Forelimb muscle (tissue), 1 donor: ENCODE results near the gene L3MBTL2. TPM values are rescaled to one million over a fixed set of nuclear protein-coding genes. Genes with fewer than 3 reads are reported as not detected.
"Not testable (repeated sequence)": the region's sequence is repeated elsewhere in the genome, so short reads cannot be mapped to it uniquely, and the experiment has no call there.

Experiments
- DNase-seq: peaks from one replicate; pipeline ENCODE4 v3.0.0-alpha.2; 2013; ENCODE audit warnings: low read depth
- polyA plus RNA-seq: library from polyadenylated mRNA; unstranded; fragments of 120-200 nt; gene quantifications from one replicate; pipeline ENCODE4 v1.2.1, GENCODE V29; 2013; ENCODE audit not compliant: insufficient read length

L3MBTL2 gene
- 13.2 TPM for polyA plus RNA-seq

GRCh38 chr22:41204992-41205900, at the start of gene L3MBTL2:
L3MBTL2 (plus strand) TSS chr22:41205312; CDS start chr22:41205363, 51 bp downstream.
- DNase-seq = peak; percentile 83

GRCh38 chr22:41157083-41157482, 48.0 kb upstream of the L3MBTL2 start:
- DNase-seq = no peak

- no peak for DNase-seq
Measured at GRCh38 chr22:41169157-41169556, 36.0 kb upstream of the L3MBTL2 start.

- DNase-seq = no peak
Measured at GRCh38 chr22:41171996-41172395, 33.1 kb upstream of the L3MBTL2 start.

DNA sequence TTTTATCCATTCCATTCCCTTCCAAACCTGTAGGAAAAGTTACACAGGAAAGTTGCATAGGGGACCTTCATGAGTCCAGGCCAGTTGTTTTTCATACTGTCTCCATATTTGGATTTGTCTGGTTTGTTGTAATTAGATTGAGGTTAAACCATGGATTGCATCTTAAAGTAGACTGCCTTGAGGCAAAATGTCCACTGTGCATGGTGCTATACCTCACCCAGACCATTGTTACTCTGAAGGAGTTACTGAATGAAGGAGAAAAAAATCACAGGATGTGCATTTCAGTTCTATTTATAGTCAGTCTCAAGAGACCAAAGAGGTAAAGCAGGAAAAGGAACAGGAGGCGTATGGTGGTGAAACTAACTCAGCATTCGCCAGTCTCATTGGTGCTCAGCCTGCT, 29.6 kb upstream of the L3MBTL2 start:
- no peak for DNase-seq

DNA sequence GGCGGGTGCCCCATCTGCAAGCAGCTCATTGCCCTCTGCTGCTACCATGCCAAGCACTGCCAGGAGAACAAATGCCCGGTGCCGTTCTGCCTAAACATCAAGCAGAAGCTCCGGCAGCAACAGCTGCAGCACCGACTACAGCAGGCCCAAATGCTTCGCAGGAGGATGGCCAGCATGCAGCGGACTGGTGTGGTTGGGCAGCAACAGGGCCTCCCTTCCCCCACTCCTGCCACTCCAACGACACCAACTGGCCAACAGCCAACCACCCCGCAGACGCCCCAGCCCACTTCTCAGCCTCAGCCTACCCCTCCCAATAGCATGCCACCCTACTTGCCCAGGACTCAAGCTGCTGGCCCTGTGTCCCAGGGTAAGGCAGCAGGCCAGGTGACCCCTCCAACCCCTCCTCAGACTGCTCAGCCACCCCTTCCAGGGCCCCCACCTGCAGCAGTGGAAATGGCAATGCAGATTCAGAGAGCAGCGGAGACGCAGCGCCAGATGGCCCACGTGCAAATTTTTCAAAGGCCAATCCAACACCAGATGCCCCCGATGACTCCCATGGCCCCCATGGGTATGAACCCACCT, 28.0 kb upstream of the L3MBTL2 start:
- DNase-seq = no peak

DNA sequence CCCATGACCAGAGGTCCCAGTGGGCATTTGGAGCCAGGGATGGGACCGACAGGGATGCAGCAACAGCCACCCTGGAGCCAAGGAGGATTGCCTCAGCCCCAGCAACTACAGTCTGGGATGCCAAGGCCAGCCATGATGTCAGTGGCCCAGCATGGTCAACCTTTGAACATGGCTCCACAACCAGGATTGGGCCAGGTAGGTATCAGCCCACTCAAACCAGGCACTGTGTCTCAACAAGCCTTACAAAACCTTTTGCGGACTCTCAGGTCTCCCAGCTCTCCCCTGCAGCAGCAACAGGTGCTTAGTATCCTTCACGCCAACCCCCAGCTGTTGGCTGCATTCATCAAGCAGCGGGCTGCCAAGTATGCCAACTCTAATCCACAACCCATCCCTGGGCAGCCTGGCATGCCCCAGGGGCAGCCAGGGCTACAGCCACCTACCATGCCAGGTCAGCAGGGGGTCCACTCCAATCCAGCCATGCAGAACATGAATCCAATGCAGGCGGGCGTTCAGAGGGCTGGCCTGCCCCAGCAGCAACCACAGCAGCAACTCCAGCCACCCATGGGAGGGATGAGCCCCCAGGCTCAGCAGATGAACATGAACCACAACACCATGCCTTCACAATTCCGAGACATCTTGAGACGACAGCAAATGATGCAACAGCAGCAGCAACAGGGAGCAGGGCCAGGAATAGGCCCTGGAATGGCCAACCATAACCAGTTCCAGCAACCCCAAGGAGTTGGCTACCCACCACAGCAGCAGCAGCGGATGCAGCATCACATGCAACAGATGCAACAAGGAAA, 27.3 kb upstream of the L3MBTL2 start:
- no peak for DNase-seq

GRCh38 chr22:41178425-41178975, 26.6 kb upstream of the L3MBTL2 start:
- no peak for DNase-seq

- not testable (repeated sequence) for DNase-seq
Measured at GRCh38 chr22:41180362-41180761, 24.8 kb upstream of the L3MBTL2 start.

DNA sequence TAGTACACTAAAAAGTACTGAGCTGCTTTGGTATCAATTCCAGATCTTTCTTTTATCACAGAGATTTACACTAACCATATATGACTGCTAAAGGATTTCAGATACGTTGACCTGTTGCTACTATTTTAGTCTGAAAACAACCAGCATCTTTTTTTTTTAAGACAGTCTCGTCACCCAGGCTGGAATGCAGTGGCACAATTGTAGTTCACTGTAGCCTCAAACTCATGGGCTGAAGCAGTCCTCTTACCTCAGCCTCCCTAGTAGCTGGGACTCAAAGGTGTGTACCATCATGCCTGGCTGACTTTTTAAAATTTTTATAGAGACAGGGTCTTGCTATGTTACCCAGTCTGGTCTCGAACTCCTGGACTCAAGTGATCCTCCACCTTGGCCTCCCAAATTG, 24.2 kb upstream of the L3MBTL2 start:
- no peak for DNase-seq

DNA sequence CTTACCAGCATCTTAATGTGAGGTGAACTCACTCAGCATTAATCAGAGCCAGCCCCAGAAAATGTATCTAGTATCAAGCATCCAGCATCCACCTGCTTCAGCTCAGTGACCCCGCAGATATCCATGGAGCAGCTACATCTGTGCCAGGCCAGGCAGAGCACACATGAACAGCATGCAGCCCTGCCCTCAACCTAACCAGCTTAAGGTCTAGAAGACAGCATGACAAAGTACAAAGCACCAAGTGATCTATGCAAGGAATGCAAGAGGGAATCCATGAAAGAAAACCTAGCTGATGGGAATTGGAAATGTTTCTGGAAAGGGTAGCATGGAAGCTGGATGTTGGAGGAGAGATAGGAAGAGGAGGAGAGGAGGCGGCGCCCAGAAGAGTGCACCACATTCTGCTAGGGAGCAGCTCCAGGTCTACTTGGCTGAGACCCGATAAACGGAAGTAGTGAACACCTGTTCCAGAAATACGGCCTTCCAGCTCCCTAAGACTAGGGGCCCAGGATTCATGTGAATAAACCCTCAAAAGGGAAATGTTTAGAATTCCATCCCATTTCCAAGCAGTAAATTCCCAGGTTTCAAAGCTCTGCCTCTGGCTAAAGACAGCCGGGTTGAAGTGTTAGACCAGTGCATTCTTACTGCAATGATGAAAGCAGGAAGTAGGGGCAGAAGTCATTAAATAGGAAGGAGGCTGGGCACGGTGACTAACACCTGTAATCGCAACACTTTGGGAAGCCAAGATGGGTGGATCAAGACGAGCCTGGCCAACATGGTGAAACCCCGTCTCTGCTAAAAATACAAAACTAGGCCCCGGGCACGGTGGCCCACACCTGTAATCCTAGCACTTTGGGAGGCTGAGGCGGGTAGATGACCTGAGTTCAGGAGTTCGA, 23.5 kb upstream of the L3MBTL2 start:
- DNase-seq = no peak

DNA sequence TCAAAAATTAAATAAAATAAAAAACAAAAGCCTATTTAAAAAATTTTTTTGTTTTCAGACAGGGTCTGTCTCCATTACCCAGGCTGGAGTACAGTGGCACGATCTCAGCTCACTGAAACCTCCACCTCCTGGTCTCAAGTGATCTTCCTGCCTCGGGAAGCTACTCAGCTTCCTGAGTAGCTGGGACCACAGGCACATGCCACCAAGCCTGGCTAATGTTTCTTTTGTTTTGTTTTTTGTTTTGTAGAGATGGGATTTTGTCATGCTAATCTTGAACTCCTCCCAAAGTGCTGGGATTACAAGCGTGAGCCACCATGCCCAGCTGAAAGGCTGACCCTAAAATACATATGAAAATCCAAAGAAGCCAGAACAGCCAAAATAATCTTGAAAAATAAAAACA, 20.4 kb upstream of the L3MBTL2 start:
- DNase-seq = no peak

- no peak for DNase-seq
Measured at GRCh38 chr22:41191467-41191866, 13.6 kb upstream of the L3MBTL2 start.

DNA sequence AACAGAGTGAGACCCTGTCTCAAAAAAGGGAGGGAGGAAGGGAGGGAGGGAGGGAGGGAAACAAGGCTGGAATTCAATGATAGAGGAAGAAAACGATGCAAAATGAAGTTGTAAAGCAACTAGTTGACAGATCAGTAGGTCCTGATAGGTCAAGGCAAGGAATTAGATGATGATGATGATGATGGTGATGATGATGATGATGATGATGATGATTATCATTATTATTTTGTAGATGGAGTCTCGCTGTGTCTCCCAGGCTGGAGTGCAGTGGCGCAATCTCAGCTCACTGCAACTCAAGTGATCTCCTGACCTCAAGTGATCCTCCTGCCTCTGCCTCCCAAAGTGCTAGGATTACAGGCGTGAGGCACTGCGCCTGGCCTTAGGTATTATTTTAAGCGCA, 11.3 kb upstream of the L3MBTL2 start:
- no peak for DNase-seq

- DNase-seq = peak; percentile 22
Measured at GRCh38 chr22:41197038-41197972, 7.8 kb upstream of the L3MBTL2 start.

DNA sequence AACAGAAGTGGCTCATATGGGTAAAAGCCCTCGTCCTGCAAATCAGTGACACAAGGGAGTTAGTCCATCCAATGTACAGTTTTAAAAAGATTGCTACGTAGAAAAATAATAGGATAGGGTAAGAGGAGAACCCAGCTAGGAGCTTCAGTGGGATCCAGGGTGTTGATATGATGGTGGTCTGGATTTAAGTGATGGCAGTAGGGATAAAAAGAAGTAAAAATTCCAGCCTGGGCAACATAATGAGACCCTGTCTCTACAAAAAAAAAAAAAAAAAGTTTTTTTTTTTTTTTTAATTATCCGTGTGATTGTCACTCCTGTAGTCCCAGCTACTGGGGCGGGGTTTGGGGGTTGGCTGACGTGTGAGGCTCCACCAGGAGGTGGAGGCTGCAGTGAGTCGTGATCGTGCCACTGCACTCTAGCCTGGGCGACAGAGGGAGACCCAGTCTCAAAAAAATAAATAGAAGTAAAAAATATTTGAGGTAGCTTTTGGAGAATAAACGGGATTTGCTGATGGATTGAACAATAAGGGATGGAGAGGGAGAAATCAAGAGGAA, 7.0 kb upstream of the L3MBTL2 start:
- DNase-seq = no peak

- DNase-seq = no peak
Measured at GRCh38 chr22:41201141-41201540, 4.0 kb upstream of the L3MBTL2 start.

- no peak for DNase-seq
Measured at GRCh38 chr22:41203118-41203517, 2.0 kb upstream of the L3MBTL2 start.

DNA sequence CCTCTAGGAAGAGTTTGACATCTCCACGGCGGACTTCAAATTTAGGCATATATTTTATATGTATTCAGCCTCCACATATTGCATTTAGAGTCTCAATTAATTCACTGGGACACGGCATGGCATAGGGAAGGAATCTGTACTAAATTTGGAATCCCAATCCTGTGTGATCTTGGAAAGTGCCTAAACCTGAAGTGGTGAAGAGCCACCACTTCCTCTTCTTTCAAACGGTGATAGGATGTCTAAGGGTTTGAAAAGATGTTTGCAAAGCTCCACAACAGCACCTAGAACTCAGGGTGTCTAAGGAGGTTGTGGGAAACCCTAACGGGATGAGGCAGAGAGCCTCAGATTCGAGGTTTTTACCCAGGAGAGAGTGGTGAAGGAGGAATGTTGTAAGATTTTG, 1.0 kb upstream of the L3MBTL2 start:
- DNase-seq = no peak

- DNase-seq = no peak
Measured at GRCh38 chr22:41206719-41207118, 1.6 kb downstream of the L3MBTL2 start.
